Upper lobe of left lung (tissue), 4 donors: Measurements from ENCODE around the gene LATS2.

Source experiments
- POLR2AphosphoS5 ChIP-seq, 2 donors: sonication (generic); formaldehyde crosslinking; IDR thresholded peaks; one replicate each; pipeline ENCODE4 v1.5.1; 2017; ENCODE audit warnings: antibody characterized with exemption in 2 of 2
- TF ChIP-seq, protein P1 (sequence below), 6 experiments: fragments of 450-650 bp in 4 of 6; fragments of 200-600 bp in 2 of 6; sonication (generic) in 2 of 6; IDR thresholded peaks; one replicate each; pipeline ENCODE4 v1.5.1; 2016 to 2019; ENCODE audit warnings: antibody characterized with exemption in 6 of 6

DNA sequence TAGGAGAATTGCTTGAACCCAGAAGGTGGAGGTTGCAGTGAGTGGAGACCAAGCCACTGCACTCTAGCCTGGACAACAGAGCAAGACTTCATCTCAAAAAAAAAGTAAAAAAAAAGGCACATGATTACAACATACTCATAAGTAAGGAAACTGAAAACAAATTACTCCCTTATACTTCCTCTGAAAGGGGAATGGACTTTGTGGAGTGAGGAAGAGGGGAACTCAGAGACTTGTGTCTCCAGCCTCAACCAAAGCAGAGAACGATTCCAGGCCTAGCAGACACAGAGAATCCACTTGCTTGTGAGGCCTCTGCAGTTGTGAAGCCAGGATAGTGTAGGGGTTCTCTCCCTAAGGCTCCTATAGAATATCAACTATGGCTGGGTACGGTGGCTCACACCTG is 4.3 kb upstream of the LATS2 start:
- no peak for TF ChIP-seq POLR2AphosphoS5 (IDR thresholded peaks at IDR 0.05)
- TF ChIP-seq, protein P1, sequence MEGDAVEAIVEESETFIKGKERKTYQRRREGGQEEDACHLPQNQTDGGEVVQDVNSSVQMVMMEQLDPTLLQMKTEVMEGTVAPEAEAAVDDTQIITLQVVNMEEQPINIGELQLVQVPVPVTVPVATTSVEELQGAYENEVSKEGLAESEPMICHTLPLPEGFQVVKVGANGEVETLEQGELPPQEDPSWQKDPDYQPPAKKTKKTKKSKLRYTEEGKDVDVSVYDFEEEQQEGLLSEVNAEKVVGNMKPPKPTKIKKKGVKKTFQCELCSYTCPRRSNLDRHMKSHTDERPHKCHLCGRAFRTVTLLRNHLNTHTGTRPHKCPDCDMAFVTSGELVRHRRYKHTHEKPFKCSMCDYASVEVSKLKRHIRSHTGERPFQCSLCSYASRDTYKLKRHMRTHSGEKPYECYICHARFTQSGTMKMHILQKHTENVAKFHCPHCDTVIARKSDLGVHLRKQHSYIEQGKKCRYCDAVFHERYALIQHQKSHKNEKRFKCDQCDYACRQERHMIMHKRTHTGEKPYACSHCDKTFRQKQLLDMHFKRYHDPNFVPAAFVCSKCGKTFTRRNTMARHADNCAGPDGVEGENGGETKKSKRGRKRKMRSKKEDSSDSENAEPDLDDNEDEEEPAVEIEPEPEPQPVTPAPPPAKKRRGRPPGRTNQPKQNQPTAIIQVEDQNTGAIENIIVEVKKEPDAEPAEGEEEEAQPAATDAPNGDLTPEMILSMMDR (IDR thresholded peaks at IDR 0.05) = no peak
